ENCODE results near the gene TDRD6. TPM values are rescaled to one million over a fixed set of nuclear protein-coding genes. Genes with fewer than 3 reads are reported as not detected.

TDRD6 gene
- total RNA-seq, 2 experiments from 2014 or later, result 3.5 to 4.5 TPM

- no TSS peak for BruUV-seq (replicated peaks)
- no peaks in the 10 kb centered on the region for H4K20me1 ChIP-seq (ENCODE audit: insufficient read depth, low read length)
- H3K4me1 ChIP-seq (ENCODE audit: insufficient read depth, low read length, poor library complexity, severe bottlenecking), result peaks cover 10% of the 10 kb centered on the region
- intact Hi-C loops (cut with micrococcal nuclease; ENCODE audit: unreplicated experiment), result loop anchor here (1.0 to 10.0 kb wide), 5 partner anchors 16 to 824 kb away; partner anchors contain the start of gene CD2AP
- ChIA-PET POLR2A (interaction anchor here (0.8 to 3.8 kb wide), 6 partner anchors 12 to 593 kb away, joined by 3 to 21 read pairs (median 4); no protein-coding TSS in a partner anchor), CTCF (ENCODE audit: unreplicated experiment) (no interaction called here)
- DNase-seq (ENCODE audit: low spot score), result peak; percentile 90
- peak within 1 kb of the TSS; percentile 85 for H3K4me3 ChIP-seq (ENCODE audit: low read depth, low read length, poor library complexity, severe bottlenecking)
- H3K27ac ChIP-seq (ENCODE audit: low read depth, low read length, poor library complexity, severe bottlenecking), result peak within 1 kb of the TSS; percentile 96
- H3K9me3 ChIP-seq (ENCODE audit: low read length), result no peaks in the 10 kb centered on the region
- H3K9me2 ChIP-seq (ENCODE audit: insufficient read depth, low read length), result no peaks in the 10 kb centered on the region
- peaks cover 85% of the 10 kb centered on the region for H3K79me2 ChIP-seq (ENCODE audit: insufficient read depth, low read depth, low read length)
- H2AFZ ChIP-seq (ENCODE audit: low read length), result peak within 1 kb of the TSS; percentile 68; the same call in 1 of the 2 replicates
- peak within 1 kb of the TSS; percentile 78 for H3K4me2 ChIP-seq (ENCODE audit: low read length)
- H3K36me3 ChIP-seq (ENCODE audit: insufficient read depth, low read length), result peaks cover 20% of the 10 kb centered on the region
- TF ChIP-seq CTCF (conservative IDR thresholded peaks at IDR 0.05; ENCODE audit: low read length) (no peak), EZH2phosphoT487 (IDR thresholded peaks at IDR 0.05; ENCODE audit: borderline replicate concordance, low read depth, low read length) (no peak)
These were observed 34.9 kb upstream of the TDRD6 start, which contains the start of the genes CYP39A1 and SLC25A27 for GRCh38 chr6:46652603-46653438. CYP39A1 (minus strand) TSS chr6:46652818; CDS start chr6:46652582, 236 bp downstream. SLC25A27 (plus strand) TSS chr6:46652975; CDS start chr6:46653193, 218 bp downstream.

DNA sequence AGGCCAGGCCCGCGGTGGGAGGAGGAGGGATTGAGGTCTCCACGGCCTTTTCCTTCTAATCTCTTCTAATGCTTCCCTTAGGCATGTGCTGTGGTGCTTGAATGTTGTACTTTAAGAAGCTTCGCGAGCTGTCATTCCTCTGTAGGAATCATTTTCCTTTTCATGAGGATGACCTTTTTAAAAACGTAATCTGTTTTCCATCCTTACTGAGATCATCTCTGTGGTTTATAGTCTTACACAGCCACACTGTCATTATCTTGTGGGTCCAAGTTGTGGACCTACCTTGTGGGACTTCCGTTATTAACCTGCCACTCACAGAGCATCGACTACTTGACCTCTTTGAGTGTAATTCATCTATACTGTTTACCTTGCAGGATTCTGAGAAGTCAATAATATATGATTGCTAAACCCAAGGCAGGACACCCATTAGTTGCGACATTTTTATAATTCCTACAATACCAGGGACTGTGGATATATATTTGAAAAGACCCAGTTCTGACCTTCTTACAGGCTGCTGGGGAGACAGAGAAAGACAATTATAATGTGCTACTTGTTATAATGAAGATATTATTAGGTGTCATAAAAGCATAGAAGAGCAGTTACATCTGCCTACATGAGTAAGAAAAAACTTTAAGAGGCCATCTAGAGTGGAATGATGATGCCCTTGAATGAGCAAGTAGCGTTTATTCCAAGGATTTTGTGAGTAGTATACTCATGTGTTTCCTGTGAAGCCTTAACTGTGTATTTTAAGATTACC, 34.1 kb upstream of the TDRD6 start:
- peak overlapping the region; percentile 85 for H3K4me3 ChIP-seq (ENCODE audit: low read depth, low read length, poor library complexity, severe bottlenecking)
- H2AFZ ChIP-seq (ENCODE audit: low read length), result peak overlapping the region; percentile 68; the same call in 1 of the 2 replicates
- ChIA-PET CTCF (ENCODE audit: unreplicated experiment) (no interaction called here), POLR2A (interaction anchor here (0.9 to 3.0 kb wide), 7 partner anchors 11 to 29 kb away, joined by 3 to 18 read pairs (median 15); no protein-coding TSS in a partner anchor)
- peak; percentile 44 for DNase-seq (ENCODE audit: low spot score)
- intact Hi-C loops (cut with micrococcal nuclease; ENCODE audit: unreplicated experiment), result loop anchor here (5.0 to 10.0 kb wide), 3 partner anchors 276 to 824 kb away; partner anchors contain the start of gene CD2AP
- H3K4me2 ChIP-seq (ENCODE audit: low read length), result peak overlapping the region; percentile 78
- peaks cover 28% of the 10 kb centered on the region for H3K36me3 ChIP-seq (ENCODE audit: insufficient read depth, low read length)
- no peaks in the 10 kb centered on the region for H4K20me1 ChIP-seq (ENCODE audit: insufficient read depth, low read length)
- H3K9me2 ChIP-seq (ENCODE audit: insufficient read depth, low read length), result no peaks in the 10 kb centered on the region
- H3K27ac ChIP-seq (ENCODE audit: low read depth, low read length, poor library complexity, severe bottlenecking), result peak overlapping the region; percentile 96
- TF ChIP-seq EZH2phosphoT487 (IDR thresholded peaks at IDR 0.05; ENCODE audit: borderline replicate concordance, low read depth, low read length) (no peak), CTCF (conservative IDR thresholded peaks at IDR 0.05; ENCODE audit: low read length) (no peak)
- peaks cover 9% of the 10 kb centered on the region for H3K4me1 ChIP-seq (ENCODE audit: insufficient read depth, low read length, poor library complexity, severe bottlenecking)
- H3K9me3 ChIP-seq (ENCODE audit: low read length), result no peaks in the 10 kb centered on the region
- peaks cover 83% of the 10 kb centered on the region for H3K79me2 ChIP-seq (ENCODE audit: insufficient read depth, low read depth, low read length)
- BruUV-seq (replicated peaks), result TSS peak; percentile 51
